Measurements from ENCODE around the gene CLMN. TPM values are rescaled to one million over a fixed set of nuclear protein-coding genes. Genes with fewer than 3 reads are reported as not detected.

CLMN gene
- total RNA-seq, 1 donor from 2014 or later: 9.6 TPM

DNA sequence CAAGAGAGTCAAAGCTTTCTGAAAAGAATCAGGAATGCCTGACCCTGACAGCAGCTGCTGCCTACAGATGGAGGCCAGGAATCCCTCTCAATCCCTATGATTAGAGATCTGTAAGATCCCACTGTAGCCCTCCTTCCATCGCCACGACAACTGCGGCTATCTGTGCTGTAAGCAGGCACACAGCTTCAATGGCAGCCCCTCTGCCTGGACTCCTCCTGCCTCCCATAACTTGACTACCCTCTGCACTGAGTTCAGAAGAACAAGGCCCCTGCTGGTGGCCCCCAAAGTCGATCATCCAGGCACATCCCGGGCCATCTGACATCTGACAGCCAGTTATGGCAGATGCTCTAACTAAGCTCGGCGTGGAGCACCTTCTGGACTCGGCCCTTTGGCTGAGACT, 2.9 kb downstream of the CLMN start:
- DNase-seq (ENCODE audit: low read depth): no peak
- TF ChIP-seq, protein P1, sequence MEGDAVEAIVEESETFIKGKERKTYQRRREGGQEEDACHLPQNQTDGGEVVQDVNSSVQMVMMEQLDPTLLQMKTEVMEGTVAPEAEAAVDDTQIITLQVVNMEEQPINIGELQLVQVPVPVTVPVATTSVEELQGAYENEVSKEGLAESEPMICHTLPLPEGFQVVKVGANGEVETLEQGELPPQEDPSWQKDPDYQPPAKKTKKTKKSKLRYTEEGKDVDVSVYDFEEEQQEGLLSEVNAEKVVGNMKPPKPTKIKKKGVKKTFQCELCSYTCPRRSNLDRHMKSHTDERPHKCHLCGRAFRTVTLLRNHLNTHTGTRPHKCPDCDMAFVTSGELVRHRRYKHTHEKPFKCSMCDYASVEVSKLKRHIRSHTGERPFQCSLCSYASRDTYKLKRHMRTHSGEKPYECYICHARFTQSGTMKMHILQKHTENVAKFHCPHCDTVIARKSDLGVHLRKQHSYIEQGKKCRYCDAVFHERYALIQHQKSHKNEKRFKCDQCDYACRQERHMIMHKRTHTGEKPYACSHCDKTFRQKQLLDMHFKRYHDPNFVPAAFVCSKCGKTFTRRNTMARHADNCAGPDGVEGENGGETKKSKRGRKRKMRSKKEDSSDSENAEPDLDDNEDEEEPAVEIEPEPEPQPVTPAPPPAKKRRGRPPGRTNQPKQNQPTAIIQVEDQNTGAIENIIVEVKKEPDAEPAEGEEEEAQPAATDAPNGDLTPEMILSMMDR (conservative IDR thresholded peaks at IDR 0.05; ENCODE audit: low read depth, low read length): no peak
- no peak overlapping the region for H3K4me3 ChIP-seq (ENCODE audit: low read depth, low read length)

GRCh38 chr14:95315579-95315978, 4.1 kb downstream of the CLMN start:
- H3K4me3 ChIP-seq (ENCODE audit: low read depth, low read length): no peak overlapping the region
- no peak for DNase-seq (ENCODE audit: low read depth)
- TF ChIP-seq, protein P1 (conservative IDR thresholded peaks at IDR 0.05; ENCODE audit: low read depth, low read length): no peak

DNA sequence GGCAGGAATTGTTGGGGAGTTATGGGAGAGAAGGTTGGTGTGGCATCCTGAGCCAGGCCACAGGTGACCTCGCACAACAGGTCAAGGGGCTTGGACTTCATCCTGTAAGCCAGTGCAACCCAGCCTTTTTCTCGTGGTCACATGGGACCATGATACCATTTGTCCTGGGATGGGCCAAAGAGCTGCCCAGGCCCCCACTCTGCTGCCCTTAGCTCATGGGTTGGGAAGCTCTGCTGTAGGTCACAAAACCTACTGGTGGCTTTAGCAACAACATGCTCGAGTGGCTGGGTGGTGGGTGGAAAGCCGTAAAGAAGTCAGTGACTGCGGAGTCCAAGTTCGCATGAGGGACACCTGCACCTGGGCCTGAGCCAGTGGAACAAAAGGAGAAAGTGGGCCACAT, 4.6 kb downstream of the CLMN start:
- H3K4me3 ChIP-seq (ENCODE audit: low read depth, low read length): no peak overlapping the region
- TF ChIP-seq, protein P1 (conservative IDR thresholded peaks at IDR 0.05; ENCODE audit: low read depth, low read length): no peak
- DNase-seq (ENCODE audit: low read depth): no peak

DNA sequence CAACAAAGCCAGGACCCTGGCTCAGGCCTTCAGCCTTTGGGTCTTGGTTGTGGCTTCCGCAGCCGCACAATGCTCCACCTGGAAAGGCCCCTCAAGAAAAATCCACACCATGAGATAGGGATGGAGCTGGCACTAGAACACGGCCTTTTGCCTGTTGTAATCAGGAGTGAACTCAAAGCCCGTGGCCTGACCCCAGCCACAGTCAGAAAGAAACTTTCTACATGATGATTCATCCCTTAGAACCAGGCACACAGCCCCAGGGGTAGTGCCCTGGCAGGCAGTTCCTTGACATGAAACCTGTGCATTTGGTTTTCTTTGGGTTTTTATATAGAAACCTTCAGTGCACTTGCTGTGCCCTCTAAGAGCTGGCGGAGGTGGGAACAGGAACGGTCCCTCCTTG, 5.1 kb downstream of the CLMN start:
- TF ChIP-seq, protein P1 (conservative IDR thresholded peaks at IDR 0.05; ENCODE audit: low read depth, low read length): no peak
- no peak overlapping the region for H3K4me3 ChIP-seq (ENCODE audit: low read depth, low read length)
- peak; percentile 40 for DNase-seq (ENCODE audit: low read depth)

- TF ChIP-seq, protein P1 (conservative IDR thresholded peaks at IDR 0.05; ENCODE audit: low read depth, low read length): no peak
- DNase-seq (ENCODE audit: low read depth): peak; percentile 48
These were observed 6.0 kb downstream of the CLMN start for GRCh38 chr14:95313707-95314106.

GRCh38 chr14:95313190-95313589, 6.5 kb downstream of the CLMN start:
- DNase-seq (ENCODE audit: low read depth): no peak
- TF ChIP-seq, protein P1 (conservative IDR thresholded peaks at IDR 0.05; ENCODE audit: low read depth, low read length): no peak
- H3K4me3 ChIP-seq (ENCODE audit: low read depth, low read length): no peak overlapping the region

More at GRCh38 chr14:95313707-95314106, 6.0 kb downstream of the CLMN start:
- H3K4me3 ChIP-seq (ENCODE audit: low read depth, low read length): no peak overlapping the region

DNA sequence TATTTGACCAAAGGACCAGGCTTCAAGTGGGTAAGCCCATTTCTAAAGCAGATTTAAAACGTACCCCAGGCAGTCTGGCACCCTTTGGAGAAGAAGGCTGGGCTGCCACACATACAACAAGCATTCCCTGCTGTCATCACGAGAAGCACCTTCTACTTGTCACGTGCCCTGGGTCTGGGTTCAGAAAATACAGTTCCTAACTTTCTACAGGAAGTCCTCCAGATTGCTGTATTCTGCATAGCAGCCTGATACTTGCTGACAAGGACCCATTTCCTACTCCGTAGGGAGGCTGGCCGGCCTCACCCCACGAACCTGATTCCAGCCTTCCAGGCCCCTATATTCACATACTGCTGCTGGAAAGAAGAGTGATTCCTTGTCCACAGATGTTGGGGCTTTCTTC, 7.4 kb downstream of the CLMN start:
- no peak overlapping the region for H3K4me3 ChIP-seq (ENCODE audit: low read depth, low read length)
- TF ChIP-seq, protein P1 (conservative IDR thresholded peaks at IDR 0.05; ENCODE audit: low read depth, low read length): no peak
- DNase-seq (ENCODE audit: low read depth): no peak
